ACC112 (cell line): ENCODE measurements around the gene INPP5A.

ENCODE experiments used
- H2AFZ ChIP-seq: fragments of 200-600 bp; sonication (generic); one replicate; pipeline ENCODE4 v1.6.0; 2017; ENCODE audit warnings: antibody characterized with exemption, low read length; ENCODE audit not compliant: unreplicated experiment
- H3K27ac ChIP-seq: fragments of 200-600 bp; sonication (generic); 2 replicates; pipeline ENCODE4 v1.5.1; 2014; ENCODE audit warnings: low read depth, mild to moderate bottlenecking, antibody characterized with exemption, low read length, moderate library complexity
- H3K27me3 ChIP-seq: fragments of 200-600 bp; sonication (generic); 2 replicates; pipeline ENCODE4 v1.6.1; 2014; ENCODE audit warnings: mild to moderate bottlenecking, antibody characterized with exemption, low read length, moderate library complexity, mixed read lengths; ENCODE audit not compliant: insufficient read depth
- H3K36me3 ChIP-seq: fragments of 200-600 bp; sonication (generic); 2 replicates; pipeline ENCODE4 v1.6.1; 2016; ENCODE audit warnings: mild to moderate bottlenecking, antibody characterized with exemption, low read length, moderate library complexity, mixed read lengths; ENCODE audit not compliant: insufficient read depth
- H3K4me1 ChIP-seq: fragments of 200-600 bp; sonication (generic); one replicate; pipeline ENCODE4 v1.6.1; 2016; ENCODE audit warnings: low read length, mixed read lengths; ENCODE audit not compliant: insufficient read depth, unreplicated experiment, control insufficient read depth
- H3K4me3 ChIP-seq: fragments of 200-600 bp; sonication (generic); 2 replicates; pipeline ENCODE4 v1.5.1; 2014; ENCODE audit warnings: mild to moderate bottlenecking, low read depth, low read length
- H3K79me2 ChIP-seq: fragments of 200-600 bp; sonication (generic); one replicate; pipeline ENCODE4 v1.6.0; 2016; ENCODE audit warnings: low read length; ENCODE audit not compliant: control insufficient read depth, unreplicated experiment, insufficient read depth

Gene INPP5A

GRCh38 chr10:132626019-132626760 is 88.6 kb downstream of the INPP5A start:
- Histone ChIP-seq H3K27ac (no peak overlapping the region), H3K36me3 (no peaks in the 10 kb centered on the region), H3K79me2 (no peaks in the 10 kb centered on the region), H3K4me3 (no peak overlapping the region), H2AFZ (no peak overlapping the region), H3K27me3 (no peaks in the 10 kb centered on the region), H3K4me1 (no peaks in the 10 kb centered on the region)

GRCh38 chr10:132626761-132627665 is 89.4 kb downstream of the INPP5A start:
- Histone ChIP-seq H3K4me1 (no peaks in the 10 kb centered on the region), H3K79me2 (no peaks in the 10 kb centered on the region), H3K4me3 (no peak overlapping the region), H3K36me3 (no peaks in the 10 kb centered on the region), H3K27ac (no peak overlapping the region), H3K27me3 (no peaks in the 10 kb centered on the region), H2AFZ (no peak overlapping the region)

DNA sequence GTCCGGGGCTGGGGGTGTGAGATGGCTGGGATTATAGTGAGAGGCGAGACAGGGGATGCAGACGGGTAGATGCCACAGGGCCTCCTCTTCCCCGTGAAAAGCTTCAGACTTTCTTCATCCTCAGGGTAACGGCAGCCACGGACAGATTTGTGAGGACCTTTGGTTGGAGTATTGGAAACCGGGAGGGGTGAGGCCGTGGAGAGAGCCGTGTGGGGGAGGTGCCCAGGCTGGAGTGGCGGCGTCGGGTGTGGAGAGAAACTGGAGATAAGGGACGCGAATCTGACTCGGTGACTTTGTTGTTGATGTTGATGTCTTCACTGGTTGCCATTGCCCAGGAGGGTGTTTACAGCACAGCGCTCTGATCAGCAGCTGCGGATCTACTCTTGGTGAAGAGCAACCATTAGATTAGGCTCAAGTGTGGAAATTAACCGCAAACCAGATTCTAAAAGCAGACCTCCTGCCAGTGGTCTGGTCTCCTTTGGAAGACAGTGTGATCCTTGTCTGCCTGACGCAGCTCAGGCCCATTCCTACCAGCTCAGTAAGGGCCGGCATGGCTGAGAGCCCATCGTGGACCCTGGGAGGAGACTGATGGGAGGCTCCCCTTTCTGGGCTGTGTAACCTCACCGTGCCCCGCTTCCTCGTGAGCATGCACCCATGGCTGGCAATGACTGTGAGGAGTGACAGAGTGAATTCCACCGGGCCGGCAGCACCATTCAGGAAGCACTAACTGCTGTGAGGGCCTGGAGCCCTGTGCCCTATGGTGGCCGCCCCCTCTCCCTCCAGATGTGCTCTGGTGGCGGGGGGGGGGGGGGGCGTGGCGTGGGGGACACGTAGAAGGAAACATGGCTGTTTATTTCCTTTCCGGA is 90.3 kb downstream of the INPP5A start:
- no peaks in the 10 kb centered on the region for H3K27me3 ChIP-seq
- H3K4me3 ChIP-seq = no peak overlapping the region
- no peaks in the 10 kb centered on the region for H3K36me3 ChIP-seq
- no peak overlapping the region for H2AFZ ChIP-seq
- H3K79me2 ChIP-seq = no peaks in the 10 kb centered on the region
- H3K27ac ChIP-seq = no peak overlapping the region
- peaks cover 3% of the 10 kb centered on the region for H3K4me1 ChIP-seq

DNA sequence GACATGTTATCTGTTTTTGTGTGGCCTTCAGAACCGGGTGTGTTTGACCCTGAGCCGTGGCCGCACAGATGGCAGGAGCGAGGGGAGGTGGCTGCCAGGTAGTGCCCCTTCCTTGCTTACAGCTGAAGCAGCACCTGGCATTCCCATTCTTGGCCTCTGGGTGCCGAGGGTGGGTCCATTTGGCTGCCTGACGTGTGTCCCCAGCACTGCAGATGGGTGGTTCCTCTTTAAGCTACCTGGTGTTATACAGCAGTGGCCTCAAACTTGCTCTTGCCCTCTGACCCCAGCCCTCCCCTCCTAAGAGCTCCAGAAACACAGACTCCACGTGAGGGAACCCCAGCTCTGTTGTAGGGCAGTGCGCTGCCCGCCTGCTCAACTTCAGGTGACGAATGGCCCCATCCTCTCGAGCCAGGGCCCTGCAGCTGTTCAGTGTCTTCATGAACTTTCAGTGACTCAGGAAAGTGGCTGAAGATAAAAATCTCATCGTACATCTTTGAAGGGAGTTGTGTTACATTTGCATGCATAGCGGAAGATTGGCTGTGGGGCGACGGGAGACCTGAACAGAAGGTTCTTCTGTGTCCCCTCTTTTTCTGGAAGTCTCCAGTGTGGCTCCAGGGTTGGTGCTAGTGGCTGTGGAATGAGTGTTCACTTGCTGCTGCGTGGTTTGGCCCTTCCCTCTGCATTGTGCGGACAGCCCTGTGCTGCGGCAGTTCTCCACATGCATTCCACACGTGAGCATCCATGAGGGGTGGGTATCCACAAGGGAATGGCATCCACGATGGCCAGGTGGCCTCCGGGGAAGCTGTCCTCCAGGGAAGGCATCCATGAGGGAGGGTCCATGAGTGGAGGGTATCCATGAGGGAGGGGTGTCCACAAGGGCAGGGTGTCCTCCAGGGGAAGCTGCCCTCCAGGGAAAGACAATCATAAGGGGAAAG is 91.6 kb downstream of the INPP5A start:
- Histone ChIP-seq H3K27me3 (no peaks in the 10 kb centered on the region), H3K27ac (no peak overlapping the region), H3K79me2 (no peaks in the 10 kb centered on the region), H3K4me1 (peaks cover 8% of the 10 kb centered on the region), H3K36me3 (no peaks in the 10 kb centered on the region), H3K4me3 (no peak overlapping the region), H2AFZ (no peak overlapping the region)

- Histone ChIP-seq H3K4me3 (no peak overlapping the region), H3K36me3 (no peaks in the 10 kb centered on the region), H3K79me2 (no peaks in the 10 kb centered on the region), H3K27ac (no peak overlapping the region), H2AFZ (no peak overlapping the region), H3K4me1 (peaks cover 8% of the 10 kb centered on the region), H3K27me3 (no peaks in the 10 kb centered on the region)
Observed at GRCh38 chr10:132630156-132630555, 92.6 kb downstream of the INPP5A start.

- Histone ChIP-seq H3K4me1 (peaks cover 8% of the 10 kb centered on the region), H3K36me3 (no peaks in the 10 kb centered on the region), H2AFZ (no peak overlapping the region), H3K4me3 (no peak overlapping the region), H3K27me3 (no peaks in the 10 kb centered on the region), H3K27ac (no peak overlapping the region), H3K79me2 (no peaks in the 10 kb centered on the region)
Observed at GRCh38 chr10:132630666-132631337, 93.2 kb downstream of the INPP5A start.

DNA sequence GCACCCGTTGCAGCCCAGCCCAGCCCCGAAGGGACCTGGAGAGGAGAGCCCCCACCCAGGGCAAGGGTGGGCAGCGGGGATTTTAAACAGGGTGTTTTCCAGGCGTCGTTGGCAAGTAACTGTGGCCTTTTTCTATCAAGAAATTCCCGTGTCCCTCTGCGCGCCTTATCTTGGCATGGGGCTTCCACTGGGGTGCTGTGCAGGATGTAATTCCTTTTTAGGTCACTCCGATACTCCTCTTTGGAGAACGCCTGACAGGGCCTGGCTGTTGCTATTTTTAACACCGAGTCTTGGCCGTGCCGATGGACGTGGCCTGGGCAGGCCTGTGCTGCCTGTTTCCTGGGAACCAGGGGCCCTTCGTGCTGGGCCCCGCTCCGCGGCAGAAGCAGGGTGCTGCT is 93.8 kb downstream of the INPP5A start:
- H3K79me2 ChIP-seq = no peaks in the 10 kb centered on the region
- peaks cover 8% of the 10 kb centered on the region for H3K4me1 ChIP-seq
- H3K4me3 ChIP-seq = no peak overlapping the region
- no peaks in the 10 kb centered on the region for H3K36me3 ChIP-seq
- no peaks in the 10 kb centered on the region for H3K27me3 ChIP-seq
- no peak overlapping the region for H3K27ac ChIP-seq
- H2AFZ ChIP-seq = no peak overlapping the region

GRCh38 chr10:132632091-132632561 is 94.5 kb downstream of the INPP5A start:
- no peaks in the 10 kb centered on the region for H3K27me3 ChIP-seq
- no peak overlapping the region for H2AFZ ChIP-seq
- H3K79me2 ChIP-seq = no peaks in the 10 kb centered on the region
- no peak overlapping the region for H3K4me3 ChIP-seq
- H3K4me1 ChIP-seq = peaks cover 8% of the 10 kb centered on the region
- no peaks in the 10 kb centered on the region for H3K36me3 ChIP-seq
- H3K27ac ChIP-seq = no peak overlapping the region

GRCh38 chr10:132632851-132633684 is 95.5 kb downstream of the INPP5A start:
- no peaks in the 10 kb centered on the region for H3K27me3 ChIP-seq
- H2AFZ ChIP-seq = no peak overlapping the region
- H3K79me2 ChIP-seq = no peaks in the 10 kb centered on the region
- H3K36me3 ChIP-seq = no peaks in the 10 kb centered on the region
- no peak overlapping the region for H3K27ac ChIP-seq
- H3K4me3 ChIP-seq = no peak overlapping the region
- H3K4me1 ChIP-seq = peaks cover 8% of the 10 kb centered on the region
